ENCODE measurements around the gene ADAMTS3. TPM values are rescaled to one million over a fixed set of nuclear protein-coding genes. Genes with fewer than 3 reads are reported as not detected.

The ADAMTS3 gene
- total and polyA plus RNA-seq, 9 of the 15 experiments (the other 6 are each of a cell fraction or from before 2014, with no cell fraction given), result 4.0 to 18.0 (median 12.1) TPM

- TF ChIP-seq CHD7 (IDR thresholded peaks at IDR 0.05; ENCODE audit: low read depth, low read length), result no peak
- no peak for TF ChIP-seq ZNF639 (CRISPR knock-in tag; conservative IDR thresholded peaks at IDR 0.05 in 1 of 2, IDR thresholded peaks at IDR 0.05 in 1 of 2)
- no peak for TF ChIP-seq ZFP91 (CRISPR knock-in tag; IDR thresholded peaks at IDR 0.05)
- TF ChIP-seq SAFB (IDR thresholded peaks at IDR 0.05; ENCODE audit: borderline replicate concordance, low read depth, low read length), result no peak
- TF ChIP-seq ZNF175 (CRISPR knock-in tag; IDR thresholded peaks at IDR 0.05; ENCODE audit: low read depth), result 0 out of 2 replicates have a peak, but pooled peaks have one; percentile 5
- no peak for TF ChIP-seq FOS (IDR thresholded peaks at IDR 0.05; ENCODE audit: extremely low read depth, insufficient read length)
- no peak for TF ChIP-seq BRF2 (IDR thresholded peaks at IDR 0.05; ENCODE audit: borderline replicate concordance, insufficient read depth, insufficient read length)
- TF ChIP-seq GMEB1 (CRISPR knock-in tag; IDR thresholded peaks at IDR 0.05), result no peak
- TF ChIP-seq ZFP30 (CRISPR knock-in tag; IDR thresholded peaks at IDR 0.05; ENCODE audit: borderline replicate concordance), result no peak
These were observed 79.8 kb downstream of the ADAMTS3 start (continued) for GRCh38 chr4:72489267-72489666.

Data from K562 (cell line).